Heart left ventricle (tissue), 16 donors: ENCODE data around the gene SPOCK1. TPM values are rescaled to one million over a fixed set of nuclear protein-coding genes. Genes with fewer than 3 reads are reported as not detected.

Experiments used
- ATAC-seq, 4 donors: fragments of 200-7000 bp; cut with Tn5 transposase; one replicate each; pipeline ENCODE4 v1.9.1; 2020 to 2022; ENCODE audit warnings: moderate library complexity in 4 of 4, mild to moderate bottlenecking in 3 of 4, moderate number of reproducible peaks in 1 of 4
- DNase-seq, 5 donors: peaks; one replicate each; pipeline ENCODE4 v3.0.0-alpha.2; 2020
- H3K27ac ChIP-seq, 12 donors: fragments of 200-600 bp; sonication (generic) in 4 of 12; one replicate each; pipeline versions ENCODE4 v1.5.0 to v1.8.0; 2016 to 2022; ENCODE audit warnings: mild to moderate bottlenecking in 2 of 12
- H3K27me3 ChIP-seq, 9 donors: fragments of 200-600 bp; sonication (generic) in 2 of 9; one replicate each; pipeline versions ENCODE4 v1.5.1 to v1.8.0; 2016 to 2022; ENCODE audit warnings: mild to moderate bottlenecking in 3 of 9
- H3K36me3 ChIP-seq, 9 donors: fragments of 200-600 bp; sonication (generic) in 2 of 9; one replicate each; pipeline versions ENCODE4 v1.5.0 to v1.8.0; 2018 to 2022; ENCODE audit warnings: mild to moderate bottlenecking in 2 of 9
- H3K4me1 ChIP-seq, 12 donors: fragments of 200-600 bp; sonication (generic) in 4 of 12; one replicate each; pipeline versions ENCODE4 v1.5.0 to v1.8.0; 2016 to 2022; ENCODE audit warnings: mild to moderate bottlenecking in 3 of 12
- H3K4me3 ChIP-seq, 12 donors: fragments of 200-600 bp; sonication (generic) in 4 of 12; one replicate each; pipeline versions ENCODE4 v1.5.0 to v1.8.0; 2017 to 2022; ENCODE audit warnings: mild to moderate bottlenecking in 9 of 12, moderate library complexity in 4 of 12
- H3K9me3 ChIP-seq, 12 donors: fragments of 200-600 bp; sonication (generic) in 4 of 12; one replicate each; pipeline versions ENCODE4 v1.5.0 to v1.8.0; 2016 to 2022; ENCODE audit warnings: mild to moderate bottlenecking in 1 of 12
- CTCF ChIP-seq, 12 donors: fragments of 200-600 bp; sonication (generic) in 4 of 12; IDR thresholded peaks; one replicate each; pipeline versions ENCODE4 v1.5.0 to v1.8.0; 2018 to 2022; ENCODE audit warnings: antibody characterized with exemption in 12 of 12, mild to moderate bottlenecking in 5 of 12
- POLR2A ChIP-seq, 2 donors: fragments of 450-650 bp; IDR thresholded peaks; one replicate each; pipeline ENCODE4 v1.6.1; 2017; ENCODE audit warnings: antibody characterized with exemption in 2 of 2, mild to moderate bottlenecking in 2 of 2, moderate library complexity in 2 of 2
- WGBS, 4 donors: extraction: QIAGEN DNeasy Blood & Tissue Kit in 2 of 4; methylation state at CpG; one replicate each; pipeline versions ENCODE4 v1.1.5 to v1.1.7; 2013 to 2018; 5-methylcytosine and 5-hydroxymethylcytosine counted together
- intact Hi-C, 10 donors: fragments of 100-400 bp; cut with DNase I; formaldehyde crosslinking; loops; one replicate each; pipeline versions ENCODE4 v1.11.1 to v1.14.2; 2022
- polyA plus RNA-seq, 2 donors: library from polyadenylated mRNA; stranded (reverse); fragments of 200-250 nt; gene quantifications; one replicate each; pipeline ENCODE4 v1.2.3, GENCODE V29; 2013
- total RNA-seq, 9 donors: library from RNA; depleted of rRNA in 2 of 9; stranded (reverse); fragments of >200 nt in 2 of 9; fragmentation: NEBNext Ultra II Directional in 3 of 9; extraction: Animal tissue kit (Norgen Biotek cat#: 25700) in 3 of 9; gene quantifications; one replicate each; pipeline versions ENCODE4 v1.1.0 to v1.2.4, GENCODE V29; 2016 to 2023
- donor health status: ischemic (EF 13 %, LVEDD 7.1; RV severe dilation, severe dysfunction).
- donor health status: healthy with polysubstance abuse.
- donor health status: DM: no; HTN: yes; CAD: no.
- donor health status: DM: no; HTN: no; CAD: no.
- donor health status: ischemic (EF 25% LVEDD 6.9; RV normal size, moderate dysfunction).
- donor health status: ischemic (EF 25% LVEDD 5.7; RV mildly dilated, moderate dysfunction).
- donor health status: healthy.
- donor health status: DM: yes; HTN: yes; CAD: no.
- donor health status: ischemic (EF 35%, LVEDD 5.7; RV mildly dilated, moderate dysfunction).
- donor health status: nonischemic (EF 11% LVEDD 7.7; RV severe dilation, severe dysfunction).
- donor health status: DM: yes; HTN: yes; CAD: no.
- donor health status: PGD.
- donor health status: ischemic (EF 29% LVEDD 5.4; RV normal size, mild dysfunction).
- donor health status: nonischemic (EF 23%, LVEDD 6.1; RV moderate dilation, normal function).

Gene SPOCK1
- total and polyA plus RNA-seq, 11 donors = 7.8 to 51.2 (median 19.9) TPM

- Histone ChIP-seq H3K27me3 (no peaks in the 10 kb centered on the region), H3K4me3 (no peak overlapping the region), H3K36me3 (no peaks in the 10 kb centered on the region), H3K27ac (no peak overlapping the region), H3K9me3 (peaks cover 0 to 37% (median 13%) of the 10 kb centered on the region in 12 donors), H3K4me1 (no peaks in the 10 kb centered on the region)
- TF ChIP-seq CTCF (IDR thresholded peaks at IDR 0.05) = no peak
- TF ChIP-seq POLR2A (IDR thresholded peaks at IDR 0.05) = no peak
- ATAC-seq (no peak), DNase-seq (no peak)
- intact Hi-C loops = no loop called here
- 60 to 67% (median 66%) methylated on average over 1 of the region's 1 CpG for WGBS, 4 donors
These were observed 458.3 kb downstream of the SPOCK1 start for GRCh38 chr5:137040641-137041340.

DNA sequence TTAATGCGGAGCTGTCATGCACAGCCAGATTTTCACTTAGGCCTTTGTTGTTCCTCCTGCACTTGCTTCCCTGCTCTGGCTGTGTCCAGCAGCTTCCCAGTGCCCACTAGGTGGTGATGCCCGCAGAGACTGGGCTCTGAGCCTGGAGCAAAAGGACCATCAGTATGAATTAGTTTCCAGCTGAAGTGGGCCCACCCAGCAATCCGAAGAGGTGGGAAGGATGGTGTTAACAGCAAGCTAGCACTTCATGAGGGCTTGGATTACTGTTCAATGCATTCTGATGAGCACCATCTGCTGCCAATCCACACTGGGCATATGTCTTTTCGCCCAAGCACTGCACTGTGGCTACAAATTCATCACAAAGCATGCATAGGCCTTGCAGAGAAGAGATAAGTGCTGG, 459.1 kb downstream of the SPOCK1 start:
- intact Hi-C loops = no loop called here
- TF ChIP-seq POLR2A (IDR thresholded peaks at IDR 0.05) (no peak), CTCF (IDR thresholded peaks at IDR 0.05) (no peak)
- WGBS, 4 donors = 71 to 84% (median 73%) methylated on average over 4 of the region's 4 CpGs

DNA sequence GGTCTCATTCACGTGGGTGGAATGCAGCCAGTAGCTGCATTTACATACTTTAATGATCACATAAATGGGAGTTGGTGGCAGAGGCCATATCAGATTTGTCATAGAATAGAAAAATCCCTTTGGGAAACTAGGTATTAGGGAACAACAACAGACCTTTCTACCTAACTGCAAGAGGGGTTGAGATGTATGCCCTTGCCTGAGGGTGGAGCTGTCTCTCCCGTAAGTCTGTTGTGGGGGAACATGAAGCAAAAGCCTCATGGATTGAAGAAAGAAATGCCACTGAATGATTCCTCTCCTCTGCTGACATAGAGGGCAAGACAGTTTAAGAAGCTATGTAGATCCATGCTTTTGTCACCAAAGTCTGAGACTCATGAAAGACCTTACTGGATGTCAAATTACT, 461.3 kb downstream of the SPOCK1 start:
- Histone ChIP-seq H3K4me3 (no peak overlapping the region), H3K27me3 (no peaks in the 10 kb centered on the region), H3K4me1 (no peaks in the 10 kb centered on the region), H3K36me3 (no peaks in the 10 kb centered on the region), H3K27ac (no peak overlapping the region), H3K9me3 (peaks cover 0 to 21% (median 9%) of the 10 kb centered on the region in 12 donors)
- DNase-seq (no peak), ATAC-seq (no peak)
- intact Hi-C loops = no loop called here
- 53 to 62% (median 59%) methylated on average over 2 of the region's 2 CpGs for WGBS, 4 donors
- no peak for TF ChIP-seq POLR2A (IDR thresholded peaks at IDR 0.05)
- no peak for TF ChIP-seq CTCF (IDR thresholded peaks at IDR 0.05)

More for the DNA sequence above, 459.1 kb downstream of the SPOCK1 start:
- no peak overlapping the region for H3K27ac ChIP-seq
- H3K4me1 ChIP-seq = no peaks in the 10 kb centered on the region
- ATAC-seq = no peak
- H3K36me3 ChIP-seq = no peaks in the 10 kb centered on the region
- no peak overlapping the region for H3K4me3 ChIP-seq
- no peak for DNase-seq
- H3K9me3 ChIP-seq = peaks cover 0 to 37% (median 13%) of the 10 kb centered on the region in 12 donors
- no peaks in the 10 kb centered on the region for H3K27me3 ChIP-seq

GRCh38 chr5:137036640-137037039, 462.5 kb downstream of the SPOCK1 start:
- TF ChIP-seq CTCF (IDR thresholded peaks at IDR 0.05) (no peak), POLR2A (IDR thresholded peaks at IDR 0.05) (no peak)
- Histone ChIP-seq H3K36me3 (no peaks in the 10 kb centered on the region), H3K27me3 (no peaks in the 10 kb centered on the region), H3K9me3 (peaks cover 0 to 9% (median 0%) of the 10 kb centered on the region in 12 donors), H3K27ac (no peak overlapping the region), H3K4me3 (no peak overlapping the region), H3K4me1 (no peaks in the 10 kb centered on the region)
- ATAC-seq (no peak), DNase-seq (no peak)
- 30 to 58% (median 39%) methylated on average over 7 of the region's 7 CpGs for WGBS, 4 donors
- intact Hi-C loops = no loop called here
